HFFc6 (cell line): ENCODE results near the gene RRAGC. TPM values are rescaled to one million over a fixed set of nuclear protein-coding genes. Genes with fewer than 3 reads are reported as not detected.

ENCODE experiments used
- DNase-seq: peaks from one replicate; pipeline ENCODE4 v3.0.0-alpha.2; 2018
- H3K27ac Mint-ChIP-seq: 2 replicates; pipeline ENCODE4 v1.8.0; 2020; ENCODE audit warnings: mild to moderate bottlenecking, mixed read lengths
- H3K27me3 Mint-ChIP-seq: 2 replicates; pipeline ENCODE4 v1.8.0; 2021; ENCODE audit warnings: mild to moderate bottlenecking, moderate library complexity, mixed read lengths; ENCODE audit not compliant: insufficient read depth
- H3K36me3 Mint-ChIP-seq: 2 replicates; pipeline ENCODE4 v1.8.0; 2021; ENCODE audit warnings: low read depth, mixed read lengths
- H3K4me1 Mint-ChIP-seq: 2 replicates; pipeline ENCODE4 v1.8.0; 2020; ENCODE audit warnings: low read depth, mixed read lengths
- H3K4me3 Mint-ChIP-seq: 2 replicates; pipeline ENCODE4 v1.8.0; 2020; ENCODE audit warnings: mild to moderate bottlenecking, moderate library complexity, mixed read lengths
- H3K9me3 Mint-ChIP-seq: 2 replicates; pipeline ENCODE4 v1.8.0; 2020; ENCODE audit warnings: mild to moderate bottlenecking, mixed read lengths
- total RNA-seq, 6 experiments: library from RNA; stranded (reverse); fragmentation: NEBNext Ultra II Directional; extraction: Animal tissue kit (Norgen Biotek cat#: 25700); gene quantifications; 2 replicates in 1 of 6; 3 replicates in 5 of 6; pipeline ENCODE4 v1.2.3, GENCODE V29; 2021
- TF ChIP-seq, protein P1 (sequence below): fragments of 200-600 bp; sonication (generic); IDR thresholded peaks from 2 replicates; pipeline ENCODE4 v1.5.0; 2021; ENCODE audit warnings: antibody characterized with exemption, mild to moderate bottlenecking

The RRAGC gene
- total RNA-seq, 6 experiments from 2014 or later: 23.1 to 27.2 (median 26.2) TPM

DNA sequence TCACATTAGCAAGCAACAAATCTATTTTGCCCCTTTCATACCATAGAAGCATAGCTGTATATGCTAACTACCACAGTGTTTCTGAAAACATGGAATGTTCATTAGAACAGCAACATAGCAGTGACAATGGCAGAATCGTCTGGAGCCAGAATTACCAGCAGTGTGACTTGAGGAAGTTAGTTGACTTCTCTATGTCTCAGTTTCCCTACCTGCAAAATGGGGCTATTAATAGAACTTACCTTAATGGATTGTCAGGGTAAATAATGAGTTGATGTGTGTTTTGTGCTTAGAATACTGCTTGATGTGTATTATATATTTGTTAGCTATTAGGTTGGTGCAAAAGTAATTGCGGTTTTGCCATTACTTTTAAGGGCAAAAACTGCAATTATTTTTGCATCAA is 36.6 kb upstream of the RRAGC start:
- no peak for DNase-seq
- no peak overlapping the region for H3K27ac Mint-ChIP-seq
- TF ChIP-seq, protein P1, sequence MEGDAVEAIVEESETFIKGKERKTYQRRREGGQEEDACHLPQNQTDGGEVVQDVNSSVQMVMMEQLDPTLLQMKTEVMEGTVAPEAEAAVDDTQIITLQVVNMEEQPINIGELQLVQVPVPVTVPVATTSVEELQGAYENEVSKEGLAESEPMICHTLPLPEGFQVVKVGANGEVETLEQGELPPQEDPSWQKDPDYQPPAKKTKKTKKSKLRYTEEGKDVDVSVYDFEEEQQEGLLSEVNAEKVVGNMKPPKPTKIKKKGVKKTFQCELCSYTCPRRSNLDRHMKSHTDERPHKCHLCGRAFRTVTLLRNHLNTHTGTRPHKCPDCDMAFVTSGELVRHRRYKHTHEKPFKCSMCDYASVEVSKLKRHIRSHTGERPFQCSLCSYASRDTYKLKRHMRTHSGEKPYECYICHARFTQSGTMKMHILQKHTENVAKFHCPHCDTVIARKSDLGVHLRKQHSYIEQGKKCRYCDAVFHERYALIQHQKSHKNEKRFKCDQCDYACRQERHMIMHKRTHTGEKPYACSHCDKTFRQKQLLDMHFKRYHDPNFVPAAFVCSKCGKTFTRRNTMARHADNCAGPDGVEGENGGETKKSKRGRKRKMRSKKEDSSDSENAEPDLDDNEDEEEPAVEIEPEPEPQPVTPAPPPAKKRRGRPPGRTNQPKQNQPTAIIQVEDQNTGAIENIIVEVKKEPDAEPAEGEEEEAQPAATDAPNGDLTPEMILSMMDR: no peak
- no peak overlapping the region for H3K4me3 Mint-ChIP-seq
- no peaks in the 10 kb centered on the region for H3K9me3 Mint-ChIP-seq
- no peaks in the 10 kb centered on the region for H3K27me3 Mint-ChIP-seq
- no peaks in the 10 kb centered on the region for H3K36me3 Mint-ChIP-seq
- peaks cover 32% of the 10 kb centered on the region for H3K4me1 Mint-ChIP-seq

DNA sequence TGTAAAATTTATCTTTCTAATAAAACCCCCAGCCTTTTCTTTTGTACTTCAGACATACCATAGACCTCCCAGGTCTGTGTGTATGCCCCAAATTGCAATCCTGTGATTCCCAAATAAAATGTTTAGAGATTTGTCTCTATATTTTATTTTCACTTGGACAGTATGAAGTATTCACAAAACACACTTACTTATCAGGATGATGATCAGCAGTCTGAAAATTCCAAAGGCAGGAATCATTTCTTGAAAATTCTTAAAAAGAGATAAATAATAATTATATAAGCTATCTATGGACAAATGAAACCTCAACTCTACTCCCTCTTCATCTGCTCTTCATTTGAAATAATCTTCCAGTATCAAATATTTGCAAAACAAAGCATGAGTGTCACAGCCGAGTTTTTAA is 33.4 kb upstream of the RRAGC start:
- peaks cover 22% of the 10 kb centered on the region for H3K4me1 Mint-ChIP-seq
- H3K36me3 Mint-ChIP-seq: no peaks in the 10 kb centered on the region
- TF ChIP-seq, protein P1: no peak
- no peaks in the 10 kb centered on the region for H3K27me3 Mint-ChIP-seq
- H3K4me3 Mint-ChIP-seq: no peak overlapping the region
- no peak overlapping the region for H3K27ac Mint-ChIP-seq
- H3K9me3 Mint-ChIP-seq: no peaks in the 10 kb centered on the region
- peak; percentile 25 for DNase-seq

DNA sequence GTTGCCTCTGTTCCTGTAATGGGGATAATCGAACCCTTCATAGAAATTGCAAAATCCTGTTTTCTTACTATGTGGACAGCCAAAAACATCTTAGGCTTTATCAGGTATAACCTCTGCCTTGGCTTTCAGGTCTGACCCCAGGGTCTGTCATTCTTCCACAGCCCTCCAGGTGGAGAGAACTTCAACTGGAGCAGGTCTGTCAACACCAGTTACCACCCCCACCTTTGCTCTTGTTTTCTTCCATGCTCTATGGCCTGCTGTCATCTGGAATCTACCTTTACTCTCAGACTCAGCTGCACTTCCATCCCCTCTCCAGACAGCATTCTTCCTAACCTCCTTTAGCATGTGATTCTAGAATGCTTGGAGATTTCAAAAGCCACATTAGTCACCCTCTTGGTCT is 32.2 kb upstream of the RRAGC start:
- H3K27ac Mint-ChIP-seq: no peak overlapping the region
- no peak overlapping the region for H3K4me3 Mint-ChIP-seq
- H3K27me3 Mint-ChIP-seq: no peaks in the 10 kb centered on the region
- no peaks in the 10 kb centered on the region for H3K36me3 Mint-ChIP-seq
- H3K4me1 Mint-ChIP-seq: peaks cover 22% of the 10 kb centered on the region
- TF ChIP-seq, protein P1: peak; percentile 21; the same call in 1 of the 2 replicates
- H3K9me3 Mint-ChIP-seq: no peaks in the 10 kb centered on the region
- DNase-seq: no peak

DNA sequence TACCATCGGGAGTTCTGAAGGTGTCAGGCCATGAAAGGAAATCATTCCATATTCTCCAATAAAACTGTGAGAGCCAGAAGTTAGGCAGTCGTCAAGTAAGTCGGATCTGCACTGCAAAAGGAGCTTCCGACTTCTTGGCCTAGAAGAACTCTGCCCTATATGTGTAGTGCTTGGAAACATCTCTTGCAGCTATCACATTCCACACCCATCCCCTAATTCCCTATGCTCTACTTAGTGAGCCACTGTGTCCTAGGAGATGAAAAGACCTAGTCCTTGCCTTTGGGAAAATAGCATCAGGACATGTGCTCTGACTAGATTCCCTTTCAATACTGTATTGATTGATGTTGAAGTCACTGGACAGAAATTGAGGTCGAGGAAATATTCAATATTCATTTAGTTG is 30.0 kb upstream of the RRAGC start:
- H3K4me3 Mint-ChIP-seq: no peak overlapping the region
- no peaks in the 10 kb centered on the region for H3K36me3 Mint-ChIP-seq
- TF ChIP-seq, protein P1: no peak
- no peaks in the 10 kb centered on the region for H3K9me3 Mint-ChIP-seq
- peaks cover 22% of the 10 kb centered on the region for H3K4me1 Mint-ChIP-seq
- H3K27me3 Mint-ChIP-seq: no peaks in the 10 kb centered on the region
- no peak overlapping the region for H3K27ac Mint-ChIP-seq
- no peak for DNase-seq

DNA sequence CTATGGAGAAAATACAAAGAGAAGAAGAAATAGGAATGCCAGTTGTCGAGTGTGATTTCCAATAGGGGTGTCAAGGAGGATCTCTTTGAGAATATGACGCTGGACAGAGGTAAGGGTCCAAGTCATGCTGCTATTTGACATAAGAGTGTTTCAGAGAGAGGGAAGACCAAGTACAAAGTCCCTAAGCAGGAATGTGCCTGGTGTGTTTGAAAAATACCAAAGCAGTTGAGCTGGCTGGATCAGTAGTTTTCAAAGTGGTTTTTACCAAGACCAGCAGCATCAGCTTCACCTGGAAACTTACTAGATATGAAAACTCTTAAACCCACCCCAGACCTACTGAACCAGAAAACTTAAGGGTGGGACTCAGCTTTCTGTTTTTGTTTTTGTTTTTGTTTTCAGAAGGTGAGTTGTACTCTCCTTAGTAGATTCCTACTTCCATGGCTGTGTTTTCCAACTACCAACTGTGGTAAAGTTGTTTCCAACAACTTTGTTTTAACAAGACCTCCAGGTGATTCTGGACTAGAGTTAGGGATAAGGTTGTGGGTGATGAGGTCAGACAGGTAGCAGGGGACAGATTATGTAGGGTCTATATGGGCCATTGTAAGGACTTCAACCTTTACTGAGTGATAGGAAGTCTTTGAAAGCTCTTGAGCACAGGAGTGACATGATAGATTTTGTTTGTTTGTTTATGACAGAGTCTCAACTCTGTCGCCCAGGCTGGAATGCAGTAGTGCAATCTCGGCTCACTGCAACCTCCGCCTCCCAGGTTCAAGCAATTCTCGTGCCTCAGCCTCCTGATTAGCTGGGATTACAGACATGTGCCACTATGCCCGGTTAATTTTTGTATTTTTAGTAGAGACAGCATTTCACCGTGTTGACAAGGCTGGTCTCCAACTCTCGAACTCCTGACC is 29.1 kb upstream of the RRAGC start:
- Mint-ChIP-seq H3K4me1 (peaks cover 20% of the 10 kb centered on the region), H3K27me3 (no peaks in the 10 kb centered on the region), H3K36me3 (no peaks in the 10 kb centered on the region), H3K27ac (no peak overlapping the region), H3K9me3 (no peaks in the 10 kb centered on the region), H3K4me3 (no peak overlapping the region)
- no peak for DNase-seq
- TF ChIP-seq, protein P1: no peak
